NCI-H2107 treated with DMSO at 0.1 percent for 48 hours (cell line): Measurements from ENCODE around the gene SRCIN1.
A peak's percentile ranks its signal among the peaks of the same experiment; 100 is the strongest.
"Not testable (repeated sequence)": the region's sequence is repeated elsewhere in the genome, so short reads cannot be mapped to it uniquely, and the experiment has no call there.

Source experiments
- DNase-seq: peaks from one replicate; lab custom pipeline; 2025; ENCODE audit not compliant: unreplicated experiment; lab: John Stamatoyannopoulos, UW

SRCIN1 gene

DNA sequence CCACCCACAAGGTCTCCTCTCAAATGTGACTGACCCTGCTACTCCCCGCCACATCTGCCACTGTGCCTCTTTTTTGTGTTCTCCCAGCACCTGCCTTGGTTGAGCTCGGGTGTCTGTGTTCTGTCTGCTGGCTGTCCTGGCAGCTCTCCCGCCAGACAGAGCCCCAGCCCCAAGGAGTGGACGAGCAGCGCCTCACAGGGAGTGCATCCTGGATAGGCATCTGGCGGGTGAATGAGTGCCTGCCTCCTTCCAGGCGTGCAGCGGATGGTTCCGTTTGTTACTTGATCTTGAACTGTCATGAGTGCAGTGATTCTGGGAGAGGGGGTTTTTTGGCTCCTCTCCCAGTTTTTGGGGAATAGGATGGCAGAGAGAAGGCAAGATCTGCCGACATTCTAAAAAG lies 77.6 kb downstream of the SRCIN1 start:
- not testable (repeated sequence) for DNase-seq

DNA sequence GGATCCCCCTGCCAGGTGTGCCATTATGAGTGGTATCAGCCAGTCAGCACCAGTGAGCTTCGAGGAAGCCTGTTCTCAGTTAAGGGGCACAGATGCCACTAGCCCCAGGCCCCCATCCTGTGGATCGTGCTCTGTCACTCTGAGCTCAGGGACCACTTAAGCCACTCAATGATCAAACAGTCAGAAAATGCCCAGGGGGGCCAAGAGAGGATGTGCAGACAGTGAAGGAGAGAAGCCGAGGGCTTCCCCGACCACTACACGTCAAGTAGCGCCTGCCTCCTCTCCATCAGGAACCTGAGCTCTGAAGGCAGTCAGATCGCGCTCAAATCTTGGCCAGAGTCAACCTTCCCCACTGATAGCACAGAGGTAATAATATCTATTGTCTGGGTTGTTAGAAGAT lies 79.2 kb downstream of the SRCIN1 start:
- not testable (repeated sequence) for DNase-seq

DNA sequence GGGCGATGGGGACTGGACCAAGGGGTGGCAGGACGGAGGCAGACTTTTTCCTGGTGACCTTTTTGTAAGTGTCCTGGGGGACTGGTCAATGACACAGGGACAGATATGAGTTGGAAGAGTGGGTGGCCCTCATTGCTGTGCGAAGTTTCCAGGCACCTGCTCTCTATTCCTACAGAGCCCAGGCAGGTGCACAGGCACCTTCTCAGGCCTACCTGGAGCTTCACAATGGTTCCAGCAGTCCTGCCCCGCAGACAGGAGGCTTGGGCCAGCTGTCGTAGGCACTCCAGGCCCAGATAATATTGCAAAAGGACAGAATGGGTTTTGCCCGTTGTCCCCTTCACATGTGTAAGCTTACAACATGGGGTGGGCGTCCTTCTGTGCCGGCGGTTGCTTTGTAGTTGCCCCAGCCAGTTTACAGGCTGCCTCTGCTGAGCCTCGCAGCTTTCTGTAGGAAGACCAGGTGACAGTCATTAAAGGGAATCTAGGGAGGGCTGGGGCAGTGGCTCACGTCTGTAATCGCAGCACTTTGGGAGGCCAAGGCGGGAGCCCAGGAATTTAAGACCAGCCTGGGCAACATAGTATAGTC lies 93.2 kb downstream of the SRCIN1 start:
- no peak for DNase-seq

DNA sequence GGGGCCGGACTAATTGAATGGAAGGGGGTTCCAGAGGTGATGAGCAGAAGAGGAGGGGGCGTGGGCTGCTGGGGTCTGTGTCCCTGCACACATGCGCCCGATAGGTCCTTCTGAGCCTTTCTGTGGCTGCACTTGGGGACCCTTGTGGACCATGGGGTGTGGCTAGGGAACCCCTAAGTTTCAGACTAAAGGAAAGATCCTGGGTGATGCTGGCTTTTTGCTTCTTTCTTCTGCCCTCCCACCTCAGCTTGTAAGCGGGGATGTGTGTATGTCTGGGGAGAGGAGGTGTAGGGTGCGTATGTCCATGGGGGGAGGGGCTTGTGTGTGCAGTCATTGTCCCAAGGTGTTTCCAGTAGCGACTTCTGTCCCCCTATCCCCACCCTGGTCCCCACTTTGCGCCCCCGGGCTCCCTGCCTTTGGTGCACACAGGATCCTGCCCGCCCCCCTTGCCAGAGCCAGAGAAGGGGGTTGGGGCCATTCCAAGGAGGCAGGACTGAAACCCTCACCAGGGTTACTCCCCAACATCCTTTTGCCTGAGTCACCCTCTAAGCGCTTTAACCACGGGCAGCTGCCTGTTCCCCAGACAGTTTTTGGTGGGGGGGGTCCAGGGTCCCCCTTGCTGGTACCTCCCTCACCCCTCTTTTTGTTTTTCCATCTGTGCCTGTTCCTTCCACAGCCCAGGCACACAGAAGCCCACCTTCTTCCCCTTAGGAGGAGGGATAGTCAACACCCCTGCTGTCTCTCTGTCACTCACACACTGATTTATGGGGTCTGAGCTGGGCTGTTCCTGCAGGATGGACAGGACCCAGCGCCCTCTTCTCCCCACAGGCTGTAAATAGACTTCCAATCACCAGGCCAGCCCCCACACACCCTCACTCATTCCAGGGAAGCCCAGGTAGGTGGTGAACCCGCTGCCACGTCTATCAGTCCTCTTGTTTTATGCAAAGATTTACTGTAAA lies 94.3 kb downstream of the SRCIN1 start:
- no peak for DNase-seq

DNA sequence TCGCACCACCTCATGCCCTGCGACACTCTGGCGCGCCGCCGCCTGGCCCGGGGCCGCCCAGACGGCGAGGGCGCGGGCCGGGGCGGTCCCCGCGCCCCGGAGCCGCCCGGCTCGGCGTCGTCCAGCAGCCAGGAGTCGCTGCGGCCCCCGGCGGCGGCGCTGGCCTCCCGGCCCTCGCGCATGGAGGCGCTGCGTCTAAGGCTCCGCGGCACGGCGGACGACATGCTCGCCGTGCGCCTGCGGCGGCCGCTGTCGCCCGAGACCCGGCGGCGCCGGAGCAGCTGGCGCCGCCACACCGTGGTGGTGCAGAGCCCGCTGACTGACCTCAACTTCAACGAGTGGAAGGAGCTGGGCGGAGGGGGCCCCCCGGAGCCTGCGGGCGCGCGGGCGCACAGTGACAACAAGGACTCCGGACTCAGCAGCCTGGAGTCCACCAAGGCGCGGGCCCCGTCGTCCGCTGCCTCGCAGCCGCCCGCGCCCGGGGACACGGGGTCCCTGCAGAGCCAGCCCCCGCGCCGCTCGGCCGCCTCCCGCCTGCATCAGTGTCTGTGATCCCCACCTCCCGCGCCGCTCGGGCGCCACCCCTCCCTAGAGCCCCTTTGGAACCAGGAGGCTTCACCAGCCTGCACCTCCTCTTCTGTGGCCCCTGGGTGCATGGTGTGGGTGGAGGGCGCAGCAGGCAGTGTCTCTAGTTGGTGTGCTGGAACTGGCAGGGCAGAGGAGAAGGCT lies 95.2 kb downstream of the SRCIN1 start:
- no peak for DNase-seq

DNA sequence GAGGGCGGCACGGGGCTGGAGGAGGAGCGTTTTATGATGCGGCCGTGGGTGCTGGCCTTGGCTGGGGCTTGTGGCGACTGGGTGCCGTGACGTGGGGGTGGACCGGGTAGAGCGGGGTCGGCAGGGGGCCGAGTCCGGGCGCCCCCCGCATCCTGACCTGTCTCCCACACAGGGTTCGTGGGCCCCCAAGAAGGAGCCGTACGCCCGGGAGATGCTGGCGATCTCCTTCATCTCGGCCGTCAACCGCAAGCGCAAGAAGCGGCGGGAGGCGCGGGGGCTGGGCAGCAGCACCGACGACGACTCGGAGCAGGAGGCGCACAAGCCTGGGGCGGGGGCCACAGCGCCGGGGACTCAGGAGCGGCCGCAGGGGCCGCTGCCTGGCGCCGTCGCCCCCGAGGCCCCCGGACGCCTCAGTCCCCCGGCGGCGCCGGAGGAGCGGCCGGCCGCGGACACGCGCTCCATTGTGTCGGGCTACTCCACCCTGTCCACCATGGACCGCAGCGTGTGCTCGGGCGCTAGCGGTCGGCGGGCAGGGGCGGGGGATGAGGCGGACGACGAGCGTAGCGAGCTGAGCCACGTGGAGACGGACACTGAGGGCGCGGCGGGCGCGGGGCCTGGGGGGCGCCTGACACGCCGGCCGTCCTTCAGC lies 95.9 kb downstream of the SRCIN1 start:
- DNase-seq = no peak

DNA sequence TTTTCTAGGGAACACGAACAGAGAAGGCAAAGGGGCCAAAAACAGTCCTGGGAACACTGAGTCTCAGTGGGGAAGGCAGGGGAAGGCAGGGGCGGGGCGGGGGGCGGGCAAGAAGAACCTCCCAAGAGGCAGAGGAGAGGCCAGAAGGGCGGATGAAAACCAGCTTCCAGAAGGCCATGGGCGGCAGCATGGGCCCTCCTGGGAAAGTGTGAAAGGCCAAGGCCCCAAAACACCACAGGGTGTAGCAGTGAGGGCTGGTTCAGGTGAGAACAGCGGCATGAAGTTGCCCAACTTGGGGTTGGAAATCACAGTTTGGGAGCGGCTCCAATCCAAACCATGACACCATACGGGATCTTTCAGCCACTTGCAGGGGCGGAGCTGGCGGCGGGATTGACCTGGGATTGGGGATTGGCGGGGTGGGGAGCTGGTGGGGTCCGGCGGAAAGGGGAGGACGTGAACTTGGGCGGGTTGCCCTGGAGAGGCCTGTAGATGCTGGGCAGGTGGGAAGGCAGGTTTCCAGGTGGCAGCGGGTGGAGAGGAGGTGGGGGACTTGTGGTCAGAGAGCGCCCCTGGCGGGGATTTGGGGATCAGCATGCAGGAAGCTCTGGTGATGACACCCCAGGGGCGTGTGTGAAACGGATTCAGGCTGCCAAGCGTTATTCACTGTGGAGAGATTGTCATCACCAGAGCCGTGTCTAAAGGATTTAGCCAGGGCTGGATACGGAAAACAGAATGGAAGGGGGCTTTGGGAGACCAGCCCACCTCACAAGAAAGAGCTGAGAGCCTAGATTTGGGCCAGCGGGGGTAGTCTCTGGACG lies 96.6 kb downstream of the SRCIN1 start:
- DNase-seq = no peak

DNA sequence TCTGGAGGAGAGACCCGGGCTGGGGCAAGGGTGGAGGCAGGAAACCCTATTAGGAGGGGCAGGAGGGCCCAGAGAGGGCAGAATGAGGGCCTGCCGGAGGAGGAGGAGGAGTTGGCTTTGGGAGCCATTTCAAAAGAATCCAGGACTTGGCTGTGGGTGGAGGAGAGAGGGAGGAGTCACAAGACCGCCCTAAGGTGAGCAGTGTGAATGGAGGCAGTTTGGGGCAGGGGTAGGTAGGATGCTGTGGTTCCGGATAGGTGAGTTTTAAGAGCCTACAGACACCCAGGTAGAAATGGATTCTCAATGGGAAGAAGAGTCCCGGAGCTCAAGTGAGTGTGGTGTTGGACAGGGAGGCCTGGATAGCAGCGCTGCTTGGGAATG lies 97.2 kb downstream of the SRCIN1 start:
- no peak for DNase-seq

DNA sequence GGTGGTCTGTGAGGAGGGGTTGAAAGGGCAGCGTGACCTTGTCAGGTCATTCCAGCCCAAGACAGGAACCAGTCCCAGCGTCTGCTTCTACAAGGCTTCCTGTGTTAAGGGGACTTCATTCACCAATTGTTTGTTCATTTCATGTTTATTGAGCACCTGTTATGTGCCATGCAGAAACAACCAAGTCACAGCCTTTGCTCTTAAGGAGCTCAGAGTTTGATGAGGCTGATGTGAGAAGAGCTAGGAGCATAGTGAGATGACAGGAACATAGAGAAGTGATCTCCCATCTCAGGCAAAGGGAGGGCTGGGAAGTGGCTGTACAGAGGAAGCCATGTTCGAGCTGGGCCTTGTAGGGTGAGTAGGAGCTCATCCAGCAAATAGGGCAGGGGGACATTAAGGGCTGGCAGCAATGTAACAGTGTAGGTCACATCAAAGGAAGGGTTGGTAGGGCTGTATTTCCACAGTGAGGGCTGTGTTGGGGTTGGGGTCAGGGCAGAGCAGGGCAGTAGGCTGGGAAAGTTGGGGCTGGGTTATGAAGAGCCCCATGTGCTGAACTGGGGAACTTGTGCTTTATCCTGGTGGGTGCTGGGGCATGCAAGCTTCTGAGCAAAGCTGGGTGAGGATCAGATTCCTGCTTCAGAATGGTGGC lies 97.7 kb downstream of the SRCIN1 start:
- DNase-seq = no peak

DNA sequence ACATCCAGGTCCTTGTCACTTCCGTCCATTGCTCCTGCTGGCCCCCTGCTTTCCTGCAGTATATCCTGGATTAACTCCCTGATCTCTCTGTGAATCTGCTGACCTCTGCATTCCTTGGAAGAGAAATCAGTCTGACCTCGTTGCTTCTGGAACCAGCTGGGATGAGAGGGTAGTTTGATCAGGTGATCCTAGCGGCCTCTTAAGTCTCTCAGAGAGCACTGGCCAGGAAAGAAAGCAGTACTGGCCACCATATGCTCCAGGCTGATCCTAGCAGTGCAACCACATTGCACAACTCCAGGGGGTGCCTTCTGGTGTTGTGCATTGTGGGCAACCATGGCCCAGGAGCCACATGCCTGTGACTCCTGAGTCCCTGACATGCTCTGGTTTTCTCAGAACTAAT lies 98.3 kb downstream of the SRCIN1 start:
- DNase-seq = no peak

DNA sequence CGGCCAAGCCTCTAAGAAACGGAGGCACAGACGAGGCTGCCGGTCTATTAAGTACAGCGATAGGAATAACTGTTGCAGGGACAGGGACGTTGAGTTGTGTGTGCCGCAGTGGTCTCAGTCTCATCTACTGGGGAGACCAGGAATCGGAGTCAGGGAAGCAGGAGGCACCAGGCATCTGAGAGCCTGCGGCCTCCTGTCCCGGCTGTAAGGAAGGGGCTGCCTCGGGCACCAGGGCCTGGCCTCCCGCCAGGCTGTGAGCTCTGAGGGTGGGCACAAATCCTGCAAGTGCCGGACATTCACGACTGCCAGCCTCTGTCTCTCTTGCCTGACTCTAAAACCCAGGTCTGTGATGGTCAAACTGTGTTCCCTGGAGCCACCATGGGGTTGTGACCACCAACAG lies 101.5 kb downstream of the SRCIN1 start:
- no peak for DNase-seq

DNA sequence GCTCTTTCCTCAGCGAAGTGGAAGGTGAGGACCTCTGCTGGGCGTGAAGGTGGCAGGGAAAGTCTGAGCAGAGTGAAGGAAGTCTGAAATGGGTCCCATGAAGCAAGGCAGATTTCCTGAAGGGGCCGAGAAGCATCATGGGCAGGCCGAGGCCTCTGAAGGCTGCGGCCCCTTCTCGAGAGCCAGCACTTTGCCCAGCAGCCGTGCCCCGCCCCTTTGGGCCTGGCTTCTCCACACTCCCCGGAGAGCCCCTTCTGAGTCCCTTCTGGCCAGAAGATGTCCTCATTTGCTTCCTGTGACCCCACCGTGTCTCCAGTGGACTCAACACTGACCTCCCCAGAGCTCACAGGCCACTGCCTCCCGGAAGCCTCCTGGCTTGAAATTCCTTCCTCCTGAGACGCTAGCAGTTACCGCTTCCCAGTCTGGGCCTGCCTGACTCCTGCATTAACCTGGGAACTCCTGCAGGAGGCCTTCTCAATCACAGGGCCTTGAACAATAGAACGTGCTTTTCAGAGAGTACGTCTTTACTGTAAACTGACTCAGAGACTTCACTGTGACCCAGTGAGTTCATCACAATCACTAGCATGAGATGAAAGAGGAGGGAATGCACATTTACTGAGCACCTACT lies 102.4 kb downstream of the SRCIN1 start:
- DNase-seq = not testable (repeated sequence)

DNA sequence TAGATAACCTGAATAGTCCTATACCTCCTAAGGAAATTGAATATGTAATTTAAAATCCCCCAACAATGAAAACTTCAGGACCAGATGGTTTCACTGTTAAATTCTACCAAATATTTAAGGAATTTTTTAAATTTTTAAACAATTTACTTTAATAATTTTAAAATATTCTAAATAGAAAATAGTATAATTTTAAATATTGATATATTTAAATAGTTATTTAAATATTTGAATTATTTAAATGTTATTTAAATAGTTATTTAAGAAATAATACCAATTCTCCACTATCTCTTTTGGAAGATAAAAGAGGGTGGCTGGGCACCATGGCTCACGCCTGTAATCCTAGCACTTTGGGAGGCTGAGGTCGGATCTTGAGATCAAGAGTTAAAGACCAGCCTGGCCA lies 104.0 kb downstream of the SRCIN1 start:
- not testable (repeated sequence) for DNase-seq

DNA sequence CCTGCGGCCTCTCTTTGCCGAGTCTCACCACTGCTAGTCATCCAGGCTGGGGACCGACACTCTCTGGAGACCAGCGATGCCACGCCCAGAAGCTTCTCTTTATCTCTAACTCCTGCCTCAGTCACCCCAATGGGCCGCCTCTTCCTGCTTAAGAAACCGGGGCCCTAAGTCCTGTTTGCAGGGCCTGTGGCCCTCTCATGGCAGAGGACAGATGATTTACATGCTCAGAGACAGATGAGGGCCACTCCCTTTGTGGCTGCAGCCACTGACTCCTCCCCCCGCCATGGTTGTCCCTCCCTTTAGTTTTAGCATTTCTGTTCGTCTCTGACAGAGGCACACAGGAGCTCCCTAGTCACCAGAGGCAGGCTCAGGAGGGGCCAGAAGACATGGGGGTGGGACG lies 106.5 kb downstream of the SRCIN1 start:
- not testable (repeated sequence) for DNase-seq

DNA sequence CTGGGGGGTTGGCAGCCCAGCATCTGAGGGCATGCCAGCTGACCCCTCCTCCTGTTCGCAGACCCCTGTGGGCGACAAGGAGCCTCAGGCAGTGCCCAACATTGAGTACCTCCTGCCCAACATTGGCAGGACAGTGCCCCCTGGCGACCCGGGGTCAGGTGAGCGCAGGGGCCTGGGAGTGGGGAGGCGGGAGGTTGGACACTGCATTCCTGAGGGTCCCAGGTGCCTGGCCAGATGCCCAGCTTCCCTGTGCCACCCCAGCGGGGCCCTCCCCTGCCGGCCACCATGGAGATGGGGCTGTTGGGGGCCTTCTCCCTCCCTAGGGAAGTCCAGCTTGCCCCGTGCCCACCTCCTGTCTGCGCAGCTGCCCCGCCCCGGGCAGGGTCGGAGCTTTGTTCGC lies 107.4 kb downstream of the SRCIN1 start:
- DNase-seq = no peak

DNA sequence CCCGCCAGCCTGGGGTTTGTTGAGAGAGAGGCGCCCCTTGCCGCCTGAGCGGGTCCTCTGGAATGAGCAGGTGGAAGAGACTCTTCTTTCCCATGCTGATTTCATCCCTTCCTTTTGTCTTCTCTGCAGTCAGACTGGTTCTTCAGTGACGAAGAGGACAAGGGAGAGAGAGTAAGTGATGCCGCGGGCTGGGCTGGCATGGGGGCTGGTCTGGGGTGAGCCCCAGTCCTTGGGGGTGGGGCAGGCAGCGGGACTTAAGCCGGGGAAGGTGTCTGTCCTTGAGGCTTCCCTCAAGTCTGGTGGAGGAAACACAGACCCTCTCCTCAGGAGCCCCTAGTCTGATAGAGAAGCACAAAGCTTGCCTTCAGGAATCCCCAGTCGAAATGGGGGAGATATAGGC lies 108.1 kb downstream of the SRCIN1 start:
- DNase-seq = not testable (repeated sequence)

DNA sequence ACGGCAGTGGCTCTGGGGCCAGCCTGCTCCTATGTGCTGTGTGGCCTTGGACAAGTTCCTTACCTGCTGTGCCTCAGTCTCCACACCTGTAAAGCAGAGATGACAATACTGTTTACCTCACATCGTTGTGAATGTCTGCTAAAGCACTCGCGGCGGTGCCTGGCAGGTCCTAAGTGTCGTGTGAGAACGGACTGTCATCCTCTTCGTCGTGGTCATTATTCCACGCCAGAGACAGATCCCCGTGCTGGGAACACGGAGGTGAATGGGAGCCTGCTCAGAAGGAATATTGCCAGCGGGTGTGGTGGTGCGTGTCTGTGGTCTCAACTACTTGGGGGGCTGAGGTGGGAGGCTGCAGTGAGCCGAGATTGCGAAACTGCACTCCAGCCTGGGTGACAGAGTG lies 111.6 kb downstream of the SRCIN1 start:
- not testable (repeated sequence) for DNase-seq

DNA sequence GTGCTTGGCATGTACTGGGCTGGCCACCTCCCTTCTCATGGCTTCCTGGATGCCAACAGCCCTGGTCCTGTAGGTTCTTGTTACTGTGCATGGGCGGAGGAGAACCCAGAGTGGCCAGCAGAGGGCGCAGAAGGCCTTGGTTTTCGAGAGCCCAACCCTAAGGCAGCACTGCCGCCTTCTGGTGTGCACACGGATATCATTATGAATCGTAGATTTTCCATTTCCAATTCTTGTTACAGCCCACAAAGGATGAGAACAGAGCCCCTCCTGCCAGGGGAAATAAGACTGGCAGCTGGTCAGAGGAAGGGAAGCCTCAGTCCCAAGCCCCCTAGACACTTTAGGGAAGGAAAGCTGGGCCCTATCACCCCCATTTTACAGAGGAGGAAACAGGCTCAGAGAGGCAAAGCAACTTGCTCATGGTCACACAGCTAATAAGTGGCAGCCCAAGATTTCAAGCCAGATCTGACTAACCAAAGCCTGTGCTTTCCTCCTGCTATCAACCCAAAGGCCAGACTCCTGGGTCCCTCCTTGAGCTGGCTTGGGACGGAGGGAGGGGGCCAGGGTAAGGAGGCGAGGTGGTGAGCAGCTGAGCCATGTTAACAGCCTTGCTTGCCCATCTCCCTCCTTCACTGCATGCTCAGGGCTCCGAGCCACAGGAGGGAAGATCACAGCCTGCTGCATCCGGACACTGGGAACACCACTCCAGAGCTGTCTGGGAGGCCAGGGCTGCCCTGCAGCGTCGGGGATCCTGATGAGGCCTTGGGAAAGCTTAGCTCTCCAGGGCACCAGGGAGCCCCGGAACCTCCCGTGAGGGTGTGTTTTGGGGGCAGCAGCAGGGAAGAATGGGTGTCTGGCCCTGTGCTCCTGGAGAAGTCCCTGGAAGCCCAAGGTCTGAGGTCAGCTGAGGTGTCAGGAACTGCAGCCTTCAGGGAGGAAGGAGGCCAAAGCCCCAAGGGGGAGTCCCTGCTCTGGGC lies 113.4 kb downstream of the SRCIN1 start:
- peak; percentile 69 for DNase-seq
